NCI-H345 treated with DMSO at 0.1 percent for 48 hours (cell line): Measurements from ENCODE around the gene PIK3R5.

Experiments used
- DNase-seq: peaks from one replicate; lab custom pipeline; 2025; ENCODE audit not compliant: unreplicated experiment; lab: John Stamatoyannopoulos, UW

Gene PIK3R5

DNA sequence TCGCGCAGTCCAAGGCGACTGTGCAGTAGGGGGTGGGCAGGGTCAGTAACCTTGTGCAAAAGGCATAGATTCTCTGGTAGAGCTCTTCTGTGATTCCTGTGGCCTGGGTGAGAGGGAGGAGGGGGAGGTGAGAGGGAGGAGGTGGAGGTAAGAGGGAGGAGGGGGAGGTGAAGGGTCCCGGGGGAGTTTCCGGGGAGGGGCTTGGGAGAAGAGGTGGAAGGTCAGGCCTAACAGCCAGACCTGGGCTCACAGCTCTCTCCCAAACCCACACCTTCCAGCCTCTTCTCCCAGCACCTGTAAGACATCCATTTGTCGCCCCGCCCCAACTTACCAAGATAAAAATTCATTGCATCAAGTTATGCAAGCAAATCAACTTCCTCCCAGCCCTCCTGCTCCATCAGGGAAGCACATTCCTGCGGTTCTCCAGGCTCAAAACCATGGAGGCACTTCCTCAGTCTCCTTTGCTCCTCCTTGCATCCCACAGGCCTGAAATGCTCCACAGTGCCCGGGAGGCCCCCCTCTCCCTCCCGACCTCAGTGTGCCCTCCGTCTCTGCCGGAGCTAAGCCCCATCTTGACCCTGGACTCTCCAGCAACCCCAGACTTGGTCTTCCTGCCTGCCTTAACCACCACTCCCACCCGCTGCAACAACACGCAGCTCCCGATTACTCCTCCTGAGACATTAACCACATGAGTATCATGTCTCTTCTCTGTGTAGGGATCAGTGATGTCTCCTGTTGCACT lies 128.5 kb downstream of the PIK3R5 start:
- DNase-seq: no peak

GRCh38 chr17:8835631-8836364 lies 129.7 kb downstream of the PIK3R5 start:
- DNase-seq: no peak

DNA sequence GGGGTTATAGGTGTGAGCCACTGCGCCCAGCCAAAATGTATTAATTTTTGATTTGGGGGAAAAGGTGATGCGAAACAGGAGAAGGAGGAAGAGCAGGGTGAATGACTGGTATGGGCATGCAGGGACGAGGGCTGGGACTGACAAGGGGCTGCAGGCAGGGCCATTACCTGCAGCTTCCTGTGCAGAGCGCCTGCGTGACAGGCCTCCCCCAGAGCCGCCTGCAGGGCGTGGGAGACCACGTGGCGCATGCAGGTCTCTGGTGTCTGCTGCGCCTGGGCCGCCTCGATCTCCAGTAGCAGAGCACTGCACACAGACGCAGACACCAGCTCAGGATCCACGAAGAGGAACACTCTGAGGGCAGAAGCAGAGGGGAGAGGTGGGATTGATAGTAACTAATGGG lies 130.4 kb downstream of the PIK3R5 start:
- no peak for DNase-seq

- DNase-seq: no peak
Measured at GRCh38 chr17:8832711-8833352, 132.7 kb downstream of the PIK3R5 start.

GRCh38 chr17:8831234-8831849 lies 134.2 kb downstream of the PIK3R5 start:
- DNase-seq: no peak

GRCh38 chr17:8830141-8830540 lies 135.4 kb downstream of the PIK3R5 start:
- no peak for DNase-seq

DNA sequence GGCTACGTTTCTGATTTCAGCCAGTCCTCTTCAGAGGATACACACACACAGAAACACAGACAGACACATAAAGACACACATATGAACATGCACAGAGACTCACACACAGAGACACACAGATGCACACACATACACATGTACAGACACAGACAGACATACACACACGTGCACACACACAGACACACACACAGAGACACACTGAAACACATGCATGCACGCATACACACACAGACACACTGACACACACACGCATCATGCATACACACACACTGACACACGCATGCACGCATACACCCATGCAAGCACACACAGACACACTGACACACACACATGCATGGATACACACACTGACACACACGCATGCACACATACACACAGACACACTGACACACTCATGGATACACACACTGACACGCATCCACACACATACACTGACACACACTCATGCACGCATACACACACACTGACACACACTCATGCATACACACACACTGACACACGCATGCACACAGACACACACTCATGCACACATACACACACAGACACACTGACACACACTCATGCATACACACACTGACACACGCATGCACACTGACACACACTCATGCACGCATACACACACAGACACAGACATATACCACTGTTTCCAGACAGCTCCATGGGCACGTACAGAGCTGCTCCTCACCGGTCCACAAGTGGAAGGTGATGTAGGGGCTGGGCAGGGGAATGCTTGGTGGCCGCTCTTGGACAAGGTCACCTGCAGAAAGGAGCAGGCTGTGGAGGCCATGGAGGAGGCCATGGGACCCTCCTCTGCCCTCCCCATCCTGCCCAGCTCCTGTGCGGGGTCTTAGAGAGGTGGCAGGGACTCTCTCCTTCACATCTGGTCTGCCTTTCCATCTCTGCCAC lies 136.2 kb downstream of the PIK3R5 start:
- DNase-seq: no peak
